Measurements from ENCODE around the gene TRAP1. TPM values are rescaled to one million over a fixed set of nuclear protein-coding genes. Genes with fewer than 3 reads are reported as not detected.
A peak's percentile ranks its signal among the peaks of the same experiment; 100 is the strongest.

Gene TRAP1
- total and polyA plus RNA-seq, 2 experiments from 2014 or later: 143 to 228 TPM

DNA sequence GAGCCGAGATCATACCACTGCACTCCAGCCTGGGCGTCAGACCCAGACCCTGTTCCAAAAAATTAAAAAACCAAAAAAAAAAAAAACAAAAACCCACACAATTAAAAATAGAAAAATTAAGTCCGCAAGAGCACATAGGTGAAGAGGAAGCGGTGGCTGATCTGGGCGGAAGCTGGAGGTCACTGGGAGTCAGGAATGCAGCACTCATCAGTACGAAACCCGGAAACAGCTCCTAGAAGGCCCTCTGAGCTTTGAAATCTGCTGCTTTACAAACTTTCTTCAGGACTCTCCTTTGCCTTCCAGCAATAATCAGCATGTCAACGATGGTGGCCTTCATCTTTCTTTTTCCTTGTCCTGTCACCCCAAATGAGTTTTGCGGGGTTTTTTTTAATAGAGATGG lies 29.5 kb downstream of the TRAP1 start (continued):
- TF ChIP-seq REST (IDR thresholded peaks at IDR 0.05; ENCODE audit: unreplicated experiment) (no peak), ZNF114 (CRISPR knock-in tag; IDR thresholded peaks at IDR 0.05) (no peak), ZNF331 (CRISPR knock-in tag; IDR thresholded peaks at IDR 0.05; ENCODE audit: low read depth) (no peak), JUNB (IDR thresholded peaks at IDR 0.05; ENCODE audit: unreplicated experiment) (no peak), EZH2phosphoT487 (IDR thresholded peaks at IDR 0.05; ENCODE audit: unreplicated experiment) (no peak), EZH2 (IDR thresholded peaks at IDR 0.05; ENCODE audit: low read depth, unreplicated experiment) (no peak), CREB1 (CRISPR knock-in tag; IDR thresholded peaks at IDR 0.05; ENCODE audit: low read depth) (no peak)

DNA sequence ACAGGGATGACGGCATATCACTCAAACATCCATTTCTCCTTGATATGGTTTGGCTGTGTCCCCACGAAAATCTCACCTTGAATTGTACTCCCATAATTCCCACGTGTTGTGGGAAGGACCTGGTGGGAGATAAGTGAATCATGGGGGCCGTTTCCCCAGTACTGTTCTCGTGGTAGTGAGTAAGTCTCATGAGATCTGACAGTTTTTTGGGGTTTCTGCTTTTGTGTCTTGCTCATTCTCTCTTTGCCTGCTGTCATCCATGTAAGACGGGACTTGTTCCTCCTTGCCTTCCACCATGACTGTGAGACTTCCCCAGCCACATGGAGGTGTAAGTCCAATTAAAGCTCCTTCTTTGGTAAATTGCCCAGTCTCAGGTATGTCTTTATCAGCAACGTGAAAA lies 30.3 kb downstream of the TRAP1 start:
- Histone ChIP-seq H3K79me2 (replicated peaks; ENCODE audit: insufficient read depth) (peaks cover 11% of the 10 kb centered on the region; the same call in 1 of the 2 replicates), H3K27ac (ENCODE audit: low read depth) (0 out of 2 replicates have a peak overlapping the region, but pooled peaks have one; percentile 26), H3F3A (replicated peaks; ENCODE audit: low read depth) (peaks cover 9% of the 10 kb centered on the region; the same call in 1 of the 2 replicates), H3K4me3 (no peak overlapping the region), H2AFZ (no peak overlapping the region), H3K4me2 (no peak overlapping the region), H3K9me2 (ENCODE audit: insufficient read depth) (no peaks in the 10 kb centered on the region), H3K36me3 (ENCODE audit: insufficient read depth) (peaks cover 36% of the 10 kb centered on the region), H3K27me3 (ENCODE audit: insufficient read depth) (no peaks in the 10 kb centered on the region), H3K4me1 (ENCODE audit: insufficient read depth) (no peaks in the 10 kb centered on the region), H4K20me1 (replicated peaks; ENCODE audit: insufficient read depth) (peaks cover 18% of the 10 kb centered on the region)
- DNase-seq (ENCODE audit: low spot score) (no peak), ATAC-seq (no peak)
- H3K36me3 Mint-ChIP-seq (ENCODE audit: low read depth): peaks cover 79% of the 10 kb centered on the region
- peaks cover 4% of the 10 kb centered on the region for H3K4me1 Mint-ChIP-seq
- no peak overlapping the region for H3K27ac Mint-ChIP-seq
- H3K9me3 Mint-ChIP-seq: no peaks in the 10 kb centered on the region
- H3K4me3 Mint-ChIP-seq: no peak overlapping the region
- no peaks in the 10 kb centered on the region for H3K27me3 Mint-ChIP-seq (ENCODE audit: insufficient read depth, low read depth, poor library complexity)
- TF ChIP-seq NANOG (IDR thresholded peaks at IDR 0.05; ENCODE audit: borderline replicate concordance) (no peak), EZH2 (IDR thresholded peaks at IDR 0.05; ENCODE audit: low read depth, unreplicated experiment) (no peak), CTCF (conservative IDR thresholded peaks at IDR 0.05; ENCODE audit: low read depth in 2 of 2) (no peak)
